ENCODE results near the gene ELMO1. TPM values are rescaled to one million over a fixed set of nuclear protein-coding genes. Genes with fewer than 3 reads are reported as not detected.

ELMO1 gene
- total and polyA plus RNA-seq, 2 experiments from 2014 or later, result 9.6 to 10.8 TPM

GRCh38 chr7:37493123-37493522, 44.5 kb upstream of the ELMO1 start:
- Histone ChIP-seq H3K27ac (no peak overlapping the region), H3K4me3 (no peak overlapping the region)
- no peak for DNase-seq (ENCODE audit: low read depth in 1 of 2, low spot score in 1 of 2)

GRCh38 chr7:37491919-37492694, 43.4 kb upstream of the ELMO1 start:
- TF ChIP-seq, protein P1, sequence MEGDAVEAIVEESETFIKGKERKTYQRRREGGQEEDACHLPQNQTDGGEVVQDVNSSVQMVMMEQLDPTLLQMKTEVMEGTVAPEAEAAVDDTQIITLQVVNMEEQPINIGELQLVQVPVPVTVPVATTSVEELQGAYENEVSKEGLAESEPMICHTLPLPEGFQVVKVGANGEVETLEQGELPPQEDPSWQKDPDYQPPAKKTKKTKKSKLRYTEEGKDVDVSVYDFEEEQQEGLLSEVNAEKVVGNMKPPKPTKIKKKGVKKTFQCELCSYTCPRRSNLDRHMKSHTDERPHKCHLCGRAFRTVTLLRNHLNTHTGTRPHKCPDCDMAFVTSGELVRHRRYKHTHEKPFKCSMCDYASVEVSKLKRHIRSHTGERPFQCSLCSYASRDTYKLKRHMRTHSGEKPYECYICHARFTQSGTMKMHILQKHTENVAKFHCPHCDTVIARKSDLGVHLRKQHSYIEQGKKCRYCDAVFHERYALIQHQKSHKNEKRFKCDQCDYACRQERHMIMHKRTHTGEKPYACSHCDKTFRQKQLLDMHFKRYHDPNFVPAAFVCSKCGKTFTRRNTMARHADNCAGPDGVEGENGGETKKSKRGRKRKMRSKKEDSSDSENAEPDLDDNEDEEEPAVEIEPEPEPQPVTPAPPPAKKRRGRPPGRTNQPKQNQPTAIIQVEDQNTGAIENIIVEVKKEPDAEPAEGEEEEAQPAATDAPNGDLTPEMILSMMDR (IDR thresholded peaks at IDR 0.05; ENCODE audit: low read depth, low read length), result no peak
- Histone ChIP-seq H3K36me3 (no peaks in the 10 kb centered on the region), H3K4me3 (no peak overlapping the region), H3K9me3 (ENCODE audit: low read depth) (no peaks in the 10 kb centered on the region), H3K27me3 (no peaks in the 10 kb centered on the region), H3K27ac (no peak overlapping the region), H3K4me1 (ENCODE audit: low read depth) (no peaks in the 10 kb centered on the region)
- DNase-seq (ENCODE audit: low read depth in 1 of 2, low spot score in 1 of 2), result peak in 1 of 2 donors; percentile 64

More at GRCh38 chr7:37493123-37493522, 44.5 kb upstream of the ELMO1 start:
- Histone ChIP-seq H3K9me3 (ENCODE audit: low read depth) (no peaks in the 10 kb centered on the region), H3K36me3 (no peaks in the 10 kb centered on the region), H3K27me3 (no peaks in the 10 kb centered on the region), H3K4me1 (ENCODE audit: low read depth) (no peaks in the 10 kb centered on the region)
- TF ChIP-seq, protein P1 (IDR thresholded peaks at IDR 0.05; ENCODE audit: low read depth, low read length), result no peak

GRCh38 chr7:37489703-37490102, 41.0 kb upstream of the ELMO1 start:
- no peak overlapping the region for H3K27ac ChIP-seq
- H3K4me3 ChIP-seq, result no peak overlapping the region
- no peaks in the 10 kb centered on the region for H3K9me3 ChIP-seq (ENCODE audit: low read depth)

GRCh38 chr7:37488163-37488764, 39.6 kb upstream of the ELMO1 start:
- H3K27me3 ChIP-seq, result no peaks in the 10 kb centered on the region
- no peak for DNase-seq (ENCODE audit: low read depth in 1 of 2, low spot score in 1 of 2)
- no peak overlapping the region for H3K27ac ChIP-seq
- H3K9me3 ChIP-seq (ENCODE audit: low read depth), result no peaks in the 10 kb centered on the region
- H3K4me3 ChIP-seq, result no peak overlapping the region
- TF ChIP-seq, protein P1 (IDR thresholded peaks at IDR 0.05; ENCODE audit: low read depth, low read length), result no peak
- H3K4me1 ChIP-seq (ENCODE audit: low read depth), result peaks cover under 1% of the 10 kb centered on the region
- no peaks in the 10 kb centered on the region for H3K36me3 ChIP-seq

More at GRCh38 chr7:37489703-37490102, 41.0 kb upstream of the ELMO1 start:
- no peaks in the 10 kb centered on the region for H3K27me3 ChIP-seq
- TF ChIP-seq, protein P1 (IDR thresholded peaks at IDR 0.05; ENCODE audit: low read depth, low read length), result no peak
- DNase-seq (ENCODE audit: low read depth in 1 of 2, low spot score in 1 of 2), result no peak
- no peaks in the 10 kb centered on the region for H3K36me3 ChIP-seq
- no peaks in the 10 kb centered on the region for H3K4me1 ChIP-seq (ENCODE audit: low read depth)

DNA sequence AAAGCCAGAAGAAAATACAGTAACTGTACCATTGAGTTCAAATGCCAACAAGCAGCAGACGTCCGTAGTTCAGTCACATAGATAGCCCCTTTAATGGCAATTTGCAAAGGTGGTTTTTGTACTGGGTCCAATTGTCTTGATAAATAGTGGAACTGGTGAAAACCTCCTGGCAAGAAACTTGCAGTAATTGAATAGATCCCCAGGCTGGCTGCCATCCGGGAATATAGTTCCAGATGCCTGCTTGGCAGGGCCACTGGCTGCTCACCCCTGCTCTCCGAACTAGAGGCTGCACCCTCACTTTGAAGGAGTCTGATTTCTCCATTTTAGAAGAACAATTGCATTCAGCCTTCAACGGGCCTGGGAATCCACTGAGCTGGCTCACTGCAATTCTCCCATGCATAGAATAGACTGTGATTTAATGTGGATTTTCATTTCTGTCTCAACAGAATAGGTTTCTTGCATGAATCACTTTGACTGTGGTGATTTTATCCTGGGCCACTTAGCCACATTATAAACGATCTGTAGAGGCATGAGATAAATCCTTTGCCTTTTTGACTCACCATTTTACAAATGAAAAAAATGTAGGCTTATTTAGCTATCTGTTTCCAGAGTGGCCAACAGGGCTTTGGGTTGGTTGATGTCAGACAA, 35.9 kb upstream of the ELMO1 start:
- no peak for DNase-seq (ENCODE audit: low read depth in 1 of 2, low spot score in 1 of 2)
- no peak overlapping the region for H3K27ac ChIP-seq
- H3K4me3 ChIP-seq, result no peak overlapping the region
- no peaks in the 10 kb centered on the region for H3K9me3 ChIP-seq (ENCODE audit: low read depth)
- peaks cover 17% of the 10 kb centered on the region for H3K4me1 ChIP-seq (ENCODE audit: low read depth)
- no peaks in the 10 kb centered on the region for H3K27me3 ChIP-seq
- H3K36me3 ChIP-seq, result no peaks in the 10 kb centered on the region
- TF ChIP-seq, protein P1 (IDR thresholded peaks at IDR 0.05; ENCODE audit: low read depth, low read length), result no peak
